GM19240 (cell line): ENCODE measurements around the gene TAP1.
A peak's percentile ranks its signal among the peaks of the same experiment; 100 is the strongest.

Experiments used
- DNase-seq: peaks from one replicate; pipeline ENCODE4 v3.0.0; 2011; ENCODE audit warnings: low spot score; ENCODE audit not compliant: insufficient read length

The TAP1 gene

DNA sequence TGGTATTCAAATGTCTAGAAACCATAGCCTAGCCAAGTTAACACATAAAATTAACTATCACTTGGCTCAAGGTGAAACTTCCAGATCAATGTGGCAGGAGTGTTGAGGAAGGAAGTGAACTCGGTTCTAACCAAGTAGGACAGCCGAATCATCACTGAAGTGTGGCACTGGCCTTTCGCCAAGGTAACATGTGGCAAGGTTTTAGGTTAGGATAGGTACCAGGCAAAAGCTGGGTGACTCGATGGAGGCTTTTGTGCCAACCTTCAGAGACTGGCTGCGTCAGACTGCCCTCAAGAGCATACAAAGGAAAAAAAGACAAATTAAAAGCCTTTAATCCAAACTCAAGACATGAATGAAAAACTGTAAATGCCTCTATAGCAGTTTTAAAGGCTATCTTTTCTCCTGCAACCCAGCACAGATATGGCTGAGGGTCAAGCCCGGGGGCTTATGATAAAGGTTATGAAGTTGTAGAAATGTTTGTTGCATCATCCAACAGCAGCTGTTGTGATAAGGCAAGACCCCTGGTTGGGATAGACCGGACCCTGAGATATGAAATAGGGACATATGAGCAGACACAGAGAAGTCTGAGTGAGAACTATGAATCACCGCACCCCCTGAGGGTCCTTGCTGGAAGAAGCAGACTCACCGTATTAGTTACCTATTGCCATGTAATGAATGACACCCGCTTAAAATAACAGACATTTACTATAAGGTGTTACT, 12.4 kb upstream of the TAP1 start:
- DNase-seq = no peak

GRCh38 chr6:32862725-32863124, 9.2 kb upstream of the TAP1 start:
- no peak for DNase-seq

GRCh38 chr6:32860674-32861073, 7.2 kb upstream of the TAP1 start:
- DNase-seq = no peak

DNA sequence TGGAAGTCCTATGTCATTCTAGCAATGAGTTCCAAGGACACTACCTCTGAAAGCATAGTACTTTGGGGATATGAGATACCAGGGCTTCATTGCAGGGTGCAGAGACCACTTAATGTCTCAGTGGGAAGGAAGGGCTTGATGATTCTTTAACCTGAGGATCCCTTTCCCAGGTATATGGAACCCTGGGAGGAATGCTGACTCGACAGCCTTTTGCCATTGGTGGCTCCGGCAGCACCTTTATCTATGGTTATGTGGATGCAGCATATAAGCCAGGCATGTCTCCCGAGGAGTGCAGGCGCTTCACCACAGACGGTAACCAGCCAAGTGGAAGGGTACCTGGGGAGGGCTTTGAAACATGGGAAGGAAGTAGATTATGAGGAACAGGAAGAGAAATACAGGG, 4.7 kb upstream of the TAP1 start:
- no peak for DNase-seq

DNA sequence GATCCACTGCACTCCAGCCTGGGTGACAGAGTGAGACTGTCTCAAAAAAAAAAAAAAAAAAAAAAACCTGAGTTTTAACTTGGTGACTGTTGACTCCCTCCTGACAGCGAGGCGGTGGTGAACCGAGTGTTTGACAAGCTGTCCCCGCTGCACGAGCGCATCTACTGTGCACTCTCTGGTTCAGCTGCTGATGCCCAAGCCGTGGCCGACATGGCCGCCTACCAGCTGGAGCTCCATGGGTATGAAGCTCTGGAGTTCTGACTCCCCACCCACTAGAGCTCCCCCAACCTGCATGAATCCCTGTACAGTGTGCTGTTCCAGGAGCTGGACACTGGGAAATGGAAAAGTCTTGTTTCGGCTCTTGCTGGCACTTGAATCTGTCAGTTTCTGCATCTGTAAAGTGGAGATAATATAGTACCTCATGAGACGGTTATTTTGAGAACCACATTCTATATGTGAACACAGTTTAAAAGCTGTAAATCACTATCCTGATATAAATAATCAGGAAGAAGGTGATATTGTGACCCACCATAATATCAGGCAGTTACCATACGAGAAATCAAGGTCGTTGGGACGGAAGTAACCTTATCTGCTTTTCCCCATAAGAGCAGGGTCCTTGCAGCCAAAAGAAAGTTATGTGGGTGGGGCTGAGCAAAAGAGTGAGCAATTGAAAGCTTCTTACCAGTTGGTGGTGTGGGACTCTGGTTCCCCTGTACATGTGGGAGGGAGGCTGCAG, 3.8 kb upstream of the TAP1 start:
- no peak for DNase-seq

GRCh38 chr6:32855467-32856174, 2.1 kb upstream of the TAP1 start:
- no peak for DNase-seq

GRCh38 chr6:32854376-32855178, 1.1 kb upstream of the TAP1 start:
- no peak for DNase-seq

- no peak for DNase-seq
Measured at GRCh38 chr6:32852844-32853540, 512 bp downstream of the TAP1 start.

DNA sequence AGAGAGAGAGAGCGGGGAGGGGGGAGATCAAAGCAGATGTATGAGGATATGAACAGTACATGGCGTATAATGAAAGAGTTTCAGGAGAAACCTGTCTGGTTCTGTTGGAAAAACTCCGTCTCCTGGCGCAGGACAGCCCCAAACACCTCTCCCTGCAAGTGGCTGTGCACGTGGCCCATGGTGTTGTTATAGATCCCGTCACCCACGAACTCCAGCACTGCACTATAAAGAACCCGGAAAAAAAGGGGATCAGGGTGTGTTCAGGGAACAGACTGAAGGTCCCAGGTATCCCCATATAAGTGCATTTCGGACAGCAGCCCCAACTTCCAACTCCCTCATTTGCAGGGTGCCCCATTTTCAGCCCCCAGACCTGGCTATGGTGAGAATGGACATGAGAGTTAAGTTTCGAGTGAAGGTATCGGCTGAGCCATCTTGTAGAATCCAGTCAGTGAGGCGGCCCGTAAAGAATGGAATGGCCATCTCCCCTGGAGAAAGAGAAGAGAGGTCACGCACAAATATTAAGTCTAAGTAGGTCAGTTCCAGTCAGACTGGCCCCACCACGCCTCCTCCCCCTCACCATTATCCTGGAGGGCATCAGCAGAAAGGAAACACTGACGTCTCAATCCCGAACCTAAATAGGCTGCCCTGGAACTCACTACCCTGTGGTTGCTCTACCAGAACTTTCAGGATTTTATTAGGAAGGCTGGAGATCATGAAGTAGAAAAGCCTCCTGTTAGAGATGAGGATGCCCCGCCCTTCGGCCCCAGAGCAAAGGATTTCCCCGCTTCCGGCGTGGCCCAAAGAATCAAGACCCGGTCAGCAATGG, 1.3 kb downstream of the TAP1 start:
- no peak for DNase-seq

DNA sequence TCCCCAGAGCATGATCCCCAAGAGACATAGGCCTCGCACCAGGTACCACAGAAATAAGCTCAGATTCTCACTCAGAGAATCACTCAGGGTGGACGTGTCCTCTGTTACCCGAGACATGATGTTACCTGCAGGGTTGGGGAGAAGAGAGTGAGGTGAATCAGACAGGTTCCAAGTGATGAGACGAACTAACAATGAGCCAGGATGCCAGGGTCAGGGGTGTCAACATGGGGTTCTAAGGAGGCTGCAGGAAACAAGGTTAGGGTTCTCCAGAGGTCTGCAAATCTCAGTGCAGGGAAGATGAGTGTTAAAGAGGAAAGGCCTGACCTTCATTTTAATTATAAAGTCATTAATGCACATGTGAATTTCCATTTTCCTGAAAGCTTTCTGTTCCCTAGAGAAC, 2.5 kb downstream of the TAP1 start:
- no peak for DNase-seq

DNA sequence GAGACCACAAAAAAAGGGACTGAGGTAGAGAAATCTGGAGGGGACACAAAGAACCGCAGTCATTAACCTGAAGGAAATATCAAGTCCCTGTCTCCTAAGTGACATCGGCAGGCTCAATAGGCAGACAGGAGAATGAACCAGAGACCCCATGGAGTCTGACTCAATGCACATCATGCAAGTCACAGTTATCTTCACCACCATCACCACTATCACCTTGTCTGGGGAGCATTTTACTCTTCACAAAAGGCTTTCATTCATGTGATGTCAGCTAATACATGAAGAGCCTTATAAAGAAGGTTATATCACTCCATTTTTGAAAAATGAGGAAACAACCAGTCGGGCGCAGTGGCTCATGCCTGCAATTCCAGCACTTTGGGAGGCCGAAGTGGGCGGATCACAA, 4.4 kb downstream of the TAP1 start:
- no peak for DNase-seq

GRCh38 chr6:32847795-32848194, 5.7 kb downstream of the TAP1 start:
- DNase-seq = no peak

GRCh38 chr6:32847004-32847403, 6.5 kb downstream of the TAP1 start:
- DNase-seq = no peak

GRCh38 chr6:32845384-32845884, 8.1 kb downstream of the TAP1 start:
- no peak for DNase-seq

- DNase-seq = no peak
Measured at GRCh38 chr6:32844839-32845383, 8.6 kb downstream of the TAP1 start.

DNA sequence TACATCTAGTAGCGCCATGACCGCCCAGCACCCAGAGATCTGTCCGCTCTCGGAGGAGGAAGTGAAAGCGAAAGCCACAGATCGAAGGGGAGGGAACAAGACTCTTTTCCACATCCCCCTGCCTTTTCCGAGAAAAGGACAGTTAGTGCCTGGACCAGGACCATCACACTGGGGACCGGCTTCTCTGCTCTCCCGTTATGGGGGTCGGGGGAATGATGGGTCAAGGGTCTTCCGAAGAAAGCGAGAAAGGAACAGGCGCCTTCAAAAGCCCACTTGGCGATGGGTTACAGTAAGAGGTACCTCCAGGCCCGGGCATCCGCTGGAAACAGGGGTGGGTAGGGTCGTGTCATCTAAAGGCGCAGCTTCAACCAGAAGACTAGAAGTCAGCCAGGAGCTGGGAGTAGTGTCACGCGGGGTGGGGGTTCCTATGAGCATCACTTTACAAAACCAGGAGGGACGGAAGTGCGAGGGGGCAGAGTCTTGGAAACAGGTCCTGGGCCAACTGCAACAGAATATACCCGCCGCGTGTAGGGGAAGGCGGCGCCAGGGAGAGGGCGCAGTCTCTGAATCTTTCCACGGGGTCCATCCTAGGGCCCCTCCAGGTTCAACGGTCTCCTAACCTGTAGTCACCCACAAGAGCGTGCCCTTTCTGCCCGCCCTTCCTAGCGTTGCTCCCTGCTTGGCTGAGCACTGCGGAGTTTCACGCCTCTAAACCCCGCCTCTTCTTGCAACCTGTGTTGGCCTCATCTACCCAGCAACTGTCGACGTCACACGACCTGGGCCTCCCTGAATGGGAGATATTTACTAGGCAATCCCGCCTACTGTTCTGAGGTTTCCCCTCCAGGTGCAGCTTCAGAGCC, 9.3 kb downstream of the TAP1 start, which contains the start of gene PSMB8:
Gene PSMB8, minus strand, starts transcription at position 69 of the 860 bp plus-strand sequence. Its CDS starts 51 bp downstream, at position 18.
- DNase-seq = peak; percentile 63

DNA sequence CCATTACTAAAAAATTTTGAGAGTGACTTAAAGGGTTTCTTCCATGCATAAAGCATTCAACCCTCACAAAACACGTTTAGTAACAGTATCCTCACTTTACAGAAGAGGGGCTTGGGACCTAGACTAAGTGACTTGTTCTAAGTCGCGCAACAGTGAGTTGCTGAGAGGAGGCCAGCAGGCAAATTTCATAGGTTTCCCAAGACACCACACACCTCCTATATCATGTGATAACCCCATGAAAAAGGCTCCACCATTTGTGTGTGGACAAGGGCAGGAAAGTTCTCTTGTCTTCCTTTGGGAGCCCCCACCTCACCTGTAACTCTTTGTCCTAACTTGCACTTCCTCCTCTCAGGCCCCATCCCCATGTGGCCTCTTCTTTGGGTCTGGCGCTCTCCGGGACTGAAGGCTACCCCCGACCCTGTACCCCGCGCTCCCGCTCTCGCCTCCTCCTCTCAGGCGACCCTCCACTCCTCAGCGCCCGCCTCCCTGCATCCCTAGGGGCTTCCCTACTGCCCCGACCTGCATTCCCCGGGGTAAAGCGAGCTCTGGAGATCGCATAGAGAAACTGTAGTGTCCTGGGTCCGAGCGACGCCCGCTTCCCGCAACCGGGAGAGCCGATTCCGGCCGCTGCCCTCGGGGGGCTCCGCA, 10.0 kb downstream of the TAP1 start:
- DNase-seq = no peak

DNA sequence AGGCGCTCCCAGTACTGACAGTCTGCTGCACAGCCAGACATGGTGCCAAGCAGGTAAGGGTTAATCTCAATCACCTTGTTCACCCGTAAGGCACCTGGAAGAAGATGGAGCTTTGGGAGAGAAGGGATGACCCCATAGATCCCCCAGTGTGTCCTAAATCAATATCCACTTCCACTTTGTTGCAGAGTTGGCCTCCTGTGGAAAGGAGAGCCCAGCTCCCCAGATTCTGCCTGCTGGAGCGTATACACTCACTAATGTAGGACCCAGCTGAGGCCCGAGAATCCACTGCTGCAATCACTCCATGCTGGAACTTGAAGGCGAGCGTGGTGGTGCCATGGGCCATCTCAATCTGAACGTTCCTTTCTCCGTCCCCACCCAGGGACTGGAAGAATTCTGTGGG, 10.8 kb downstream of the TAP1 start:
- no peak for DNase-seq
